HUES64 (cell line): ENCODE data around the gene MYLK2.

ENCODE experiments used
- H3K27ac ChIP-seq: 2 replicates; pipeline ENCODE4 v1.7.0; 2013; ENCODE audit warnings: low read depth, low read length, inconsistent platforms
- H3K27me3 ChIP-seq: 2 replicates; pipeline ENCODE4 v1.6.1; 2013; ENCODE audit warnings: mild to moderate bottlenecking, low read length; ENCODE audit not compliant: insufficient read depth
- H3K36me3 ChIP-seq: 2 replicates; pipeline ENCODE4 v1.6.1; 2013; ENCODE audit warnings: mild to moderate bottlenecking, low read length; ENCODE audit not compliant: insufficient read depth
- H3K4me1 ChIP-seq: 2 replicates; pipeline ENCODE4 v1.6.1; 2013; ENCODE audit warnings: mild to moderate bottlenecking, low read length, moderate library complexity; ENCODE audit not compliant: insufficient read depth
- H3K4me3 ChIP-seq: 2 replicates; pipeline ENCODE4 v1.5.1; 2013; ENCODE audit warnings: mild to moderate bottlenecking, low read length, moderate library complexity
- H3K9ac ChIP-seq: 2 replicates; pipeline ENCODE4 v1.6.1; 2013; ENCODE audit warnings: mild to moderate bottlenecking, low read depth, low read length
- H3K9me3 ChIP-seq: 2 replicates; pipeline ENCODE4 v1.6.1; 2013; ENCODE audit warnings: low read depth, low read length; ENCODE audit not compliant: insufficient read depth
- WGBS: fragments of 150-250, 120-280 bp; methylation state at CpG from one replicate; pipeline ENCODE4 v1.1.7; 2013; ENCODE audit warnings: missing lambda C conversion rate; 5-methylcytosine and 5-hydroxymethylcytosine counted together

The MYLK2 gene

DNA sequence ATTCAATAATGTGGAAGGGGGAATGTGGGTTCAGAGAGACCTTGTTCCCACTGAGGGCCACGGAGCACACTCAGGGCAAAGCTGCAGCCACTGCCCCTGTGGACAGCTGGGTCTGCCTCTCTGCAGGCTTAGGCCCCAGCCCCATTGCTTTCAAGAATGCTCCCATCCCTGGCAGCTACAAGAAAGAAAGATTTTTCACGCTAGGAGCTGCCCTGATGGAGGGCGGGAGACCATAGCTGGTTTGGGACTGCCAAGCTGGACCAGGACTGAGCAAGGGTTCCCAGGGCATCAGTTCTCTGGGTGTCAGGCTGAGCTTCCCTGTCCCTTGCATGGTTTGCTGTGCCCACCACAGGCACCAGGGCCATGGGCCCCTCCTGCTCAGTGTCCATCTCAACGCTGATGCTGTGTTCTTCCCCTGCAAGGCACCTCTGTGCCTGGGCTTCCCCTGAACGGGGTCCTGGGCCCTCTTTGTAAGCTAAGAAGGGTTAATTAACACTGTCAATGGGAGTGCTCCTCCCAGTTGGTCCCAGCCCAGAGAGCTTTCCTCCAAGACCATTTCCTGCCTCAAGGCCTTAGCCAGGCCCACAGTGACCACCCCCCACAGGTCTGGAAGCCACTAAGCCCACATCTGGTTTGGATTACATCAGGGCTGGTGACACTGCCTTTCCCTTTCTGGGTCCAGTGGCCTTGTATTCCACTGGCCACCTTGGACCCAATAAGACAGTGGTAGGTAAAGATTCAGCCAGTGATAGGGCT, 17.9 kb downstream of the MYLK2 start:
- H3K36me3 ChIP-seq = no peaks in the 10 kb centered on the region
- 74% methylated on average over 5 of the region's 5 CpGs for WGBS
- no peak overlapping the region for H3K4me3 ChIP-seq
- no peak overlapping the region for H3K9ac ChIP-seq
- H3K27ac ChIP-seq = no peak overlapping the region
- no peaks in the 10 kb centered on the region for H3K9me3 ChIP-seq
- no peaks in the 10 kb centered on the region for H3K27me3 ChIP-seq
- peaks cover 19% of the 10 kb centered on the region; the same call in 1 of the 2 replicates for H3K4me1 ChIP-seq

DNA sequence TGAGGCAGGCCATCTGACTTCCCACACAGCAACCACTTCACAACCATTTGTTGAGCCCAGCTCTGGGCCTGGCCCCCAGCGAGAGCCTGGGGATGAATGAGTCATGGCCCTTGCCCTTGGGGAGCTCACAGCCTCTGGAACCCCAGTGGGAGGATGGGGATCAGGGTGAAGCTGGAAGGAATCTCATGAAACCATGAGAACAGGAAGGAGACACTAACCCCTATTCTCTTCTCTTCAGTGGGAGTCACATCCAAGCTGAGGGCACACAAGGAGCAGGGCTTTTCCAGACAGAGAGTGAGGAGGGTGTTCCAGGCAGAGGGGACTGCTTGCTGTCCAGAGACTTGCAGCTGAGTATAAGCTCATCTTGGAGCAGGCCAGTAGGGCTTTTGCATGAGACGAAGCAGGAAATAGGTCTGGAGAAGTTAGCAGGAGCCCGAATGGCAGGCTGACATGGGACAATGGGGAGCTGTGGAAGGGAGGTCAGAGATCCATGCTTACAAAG, 18.8 kb downstream of the MYLK2 start:
- no peaks in the 10 kb centered on the region for H3K36me3 ChIP-seq
- no peak overlapping the region for H3K27ac ChIP-seq
- WGBS = 68% methylated on average over 3 of the region's 3 CpGs
- no peak overlapping the region for H3K4me3 ChIP-seq
- no peak overlapping the region for H3K9ac ChIP-seq
- peaks cover 27% of the 10 kb centered on the region for H3K4me1 ChIP-seq
- no peaks in the 10 kb centered on the region for H3K9me3 ChIP-seq
- H3K27me3 ChIP-seq = no peaks in the 10 kb centered on the region

DNA sequence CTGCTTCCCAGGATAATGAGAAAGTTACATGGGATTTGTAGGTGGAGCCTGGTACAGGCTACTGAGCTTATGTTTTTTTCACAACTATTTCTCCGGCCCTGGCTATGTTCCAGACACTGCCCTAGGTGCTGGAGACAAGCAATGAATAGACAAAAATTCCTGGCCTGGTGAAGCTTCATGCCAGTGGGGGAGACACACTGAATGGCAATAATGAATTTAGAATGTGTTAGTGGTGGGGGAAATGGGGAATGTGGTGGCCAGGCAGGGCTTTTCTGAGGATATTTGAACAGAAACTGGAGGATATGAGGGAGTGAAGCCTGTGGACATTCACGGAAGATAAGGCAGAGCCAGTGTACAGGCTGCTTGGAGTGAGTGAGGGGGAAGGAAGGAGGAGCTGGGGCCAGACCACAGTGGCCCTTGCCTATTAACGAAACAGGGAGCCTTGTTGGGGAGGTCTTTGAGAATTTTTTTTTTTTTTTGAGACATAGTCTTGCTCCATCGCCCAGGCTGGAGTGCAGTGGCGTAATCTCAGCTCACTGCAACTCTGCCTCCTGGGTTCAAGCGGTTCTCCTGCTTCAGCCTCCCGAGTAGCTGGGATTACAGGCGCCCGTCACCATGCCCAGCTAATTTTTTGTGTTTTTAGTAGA, 19.6 kb downstream of the MYLK2 start:
- no peaks in the 10 kb centered on the region for H3K36me3 ChIP-seq
- H3K4me3 ChIP-seq = no peak overlapping the region
- H3K27ac ChIP-seq = no peak overlapping the region
- no peaks in the 10 kb centered on the region for H3K27me3 ChIP-seq
- no peak overlapping the region for H3K9ac ChIP-seq
- 95% methylated on average over 9 of the region's 9 CpGs for WGBS
- no peaks in the 10 kb centered on the region for H3K9me3 ChIP-seq
- H3K4me1 ChIP-seq = peaks cover 29% of the 10 kb centered on the region

DNA sequence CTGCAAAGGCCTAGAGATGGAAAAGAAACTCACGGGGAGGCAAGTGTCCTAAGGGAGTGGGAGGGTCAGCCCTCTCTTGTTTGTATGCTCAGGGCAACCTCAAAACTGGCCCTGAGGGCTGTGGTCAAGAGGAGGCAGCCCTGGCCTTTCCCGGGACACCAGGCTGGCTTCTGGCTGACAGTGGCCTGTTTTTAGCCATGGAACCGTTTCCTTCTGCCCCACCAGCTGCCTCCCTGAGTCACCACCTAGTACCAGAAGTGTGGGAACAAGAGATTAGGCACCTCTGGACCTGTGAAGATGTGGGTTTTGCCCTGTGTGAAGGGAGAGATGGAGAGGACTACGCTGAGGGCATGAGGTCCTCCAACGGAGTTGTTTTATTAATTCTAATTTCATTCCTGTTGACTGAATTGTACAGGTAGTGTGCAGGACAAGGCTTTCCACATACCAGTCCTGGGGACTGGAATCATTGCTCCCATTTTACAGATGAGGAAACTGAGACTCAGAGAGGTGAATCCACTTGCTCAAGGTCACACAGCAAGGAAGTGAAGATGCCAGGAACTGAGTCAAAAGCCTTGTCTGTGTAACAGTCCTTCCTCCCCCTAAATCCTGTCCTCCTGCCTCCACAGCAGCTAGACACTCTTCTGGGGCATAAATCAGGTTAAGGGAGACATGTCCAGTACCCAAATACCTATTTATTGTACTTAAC, 20.8 kb downstream of the MYLK2 start:
- peaks cover 28% of the 10 kb centered on the region for H3K4me1 ChIP-seq
- no peaks in the 10 kb centered on the region for H3K36me3 ChIP-seq
- H3K4me3 ChIP-seq = no peak overlapping the region
- no peaks in the 10 kb centered on the region for H3K27me3 ChIP-seq
- no peak overlapping the region for H3K27ac ChIP-seq
- no peak overlapping the region for H3K9ac ChIP-seq
- no peaks in the 10 kb centered on the region for H3K9me3 ChIP-seq
- 92% methylated on average over 5 of the region's 5 CpGs for WGBS

DNA sequence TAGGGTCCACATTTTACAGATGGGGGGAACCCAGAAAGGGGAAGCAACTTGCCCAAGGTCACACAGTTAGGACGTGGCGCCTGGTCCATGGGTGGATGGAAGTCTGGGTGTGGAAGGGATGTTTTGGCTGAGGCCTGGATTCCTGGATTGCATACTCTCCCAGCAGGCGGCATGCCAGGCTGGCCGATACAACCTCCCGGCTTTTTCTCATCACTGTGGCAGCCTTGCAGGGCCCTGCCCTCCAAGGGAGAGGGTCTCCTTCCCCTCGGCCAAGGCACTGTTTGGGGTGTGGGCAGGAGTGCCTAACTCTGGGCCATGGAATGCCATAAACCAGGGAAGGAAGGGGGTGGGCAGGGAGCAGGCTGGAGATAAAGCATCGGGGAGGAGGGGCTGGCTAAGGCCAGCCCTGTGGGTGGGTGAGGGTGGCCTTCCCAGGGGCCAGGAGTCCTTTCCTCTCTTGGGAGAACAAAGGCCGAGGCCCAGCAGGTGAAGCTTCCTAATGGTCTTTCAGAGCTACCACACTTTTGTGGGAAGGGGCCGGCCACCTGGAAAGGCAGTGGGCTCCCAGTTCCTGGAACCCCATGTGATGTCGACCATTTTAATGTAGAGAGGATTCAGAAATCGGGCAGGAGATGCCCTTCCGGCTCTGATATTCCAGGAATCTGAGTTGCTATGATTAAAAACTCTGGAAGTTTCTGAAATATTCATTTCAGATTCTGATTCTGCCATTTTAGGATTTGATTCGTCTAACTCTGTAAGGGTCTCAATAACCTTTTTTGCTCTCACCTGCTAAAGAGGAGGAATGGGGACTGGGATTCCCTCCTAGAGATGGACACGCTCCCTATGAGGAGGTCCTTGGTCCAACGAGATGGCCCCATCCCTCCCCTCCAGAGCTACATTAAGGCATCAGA, 22.0 kb downstream of the MYLK2 start:
- Histone ChIP-seq H3K27ac (no peak overlapping the region), H3K27me3 (no peaks in the 10 kb centered on the region), H3K36me3 (no peaks in the 10 kb centered on the region), H3K4me1 (peaks cover 30% of the 10 kb centered on the region), H3K9me3 (no peaks in the 10 kb centered on the region), H3K4me3 (no peak overlapping the region), H3K9ac (no peak overlapping the region)
- 80% methylated on average over 15 of the region's 15 CpGs for WGBS

DNA sequence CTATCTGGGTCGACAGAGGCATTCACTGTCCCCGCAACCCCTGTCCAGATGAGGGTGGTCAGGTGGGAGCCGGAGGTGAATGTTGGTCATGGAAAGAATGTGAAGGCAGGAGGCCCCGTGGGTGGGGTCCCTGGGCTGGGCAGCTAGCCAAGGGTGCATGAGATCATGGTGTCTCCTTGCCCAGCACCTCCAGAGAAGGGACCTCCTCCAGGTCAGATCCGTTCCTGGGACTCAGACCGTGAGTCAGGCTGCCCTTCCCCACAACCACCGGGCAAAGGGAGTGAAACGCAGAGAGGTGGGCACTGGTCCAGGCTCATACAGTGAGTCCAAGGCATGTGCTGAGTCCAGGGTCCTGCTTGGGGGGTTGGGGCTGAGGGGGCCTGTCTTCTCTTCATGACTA, 22.8 kb downstream of the MYLK2 start:
- peaks cover 27% of the 10 kb centered on the region for H3K4me1 ChIP-seq
- WGBS = 93% methylated on average over 8 of the region's 8 CpGs
- H3K9ac ChIP-seq = no peak overlapping the region
- no peaks in the 10 kb centered on the region for H3K27me3 ChIP-seq
- H3K36me3 ChIP-seq = no peaks in the 10 kb centered on the region
- H3K27ac ChIP-seq = no peak overlapping the region
- no peak overlapping the region for H3K4me3 ChIP-seq
- no peaks in the 10 kb centered on the region for H3K9me3 ChIP-seq

DNA sequence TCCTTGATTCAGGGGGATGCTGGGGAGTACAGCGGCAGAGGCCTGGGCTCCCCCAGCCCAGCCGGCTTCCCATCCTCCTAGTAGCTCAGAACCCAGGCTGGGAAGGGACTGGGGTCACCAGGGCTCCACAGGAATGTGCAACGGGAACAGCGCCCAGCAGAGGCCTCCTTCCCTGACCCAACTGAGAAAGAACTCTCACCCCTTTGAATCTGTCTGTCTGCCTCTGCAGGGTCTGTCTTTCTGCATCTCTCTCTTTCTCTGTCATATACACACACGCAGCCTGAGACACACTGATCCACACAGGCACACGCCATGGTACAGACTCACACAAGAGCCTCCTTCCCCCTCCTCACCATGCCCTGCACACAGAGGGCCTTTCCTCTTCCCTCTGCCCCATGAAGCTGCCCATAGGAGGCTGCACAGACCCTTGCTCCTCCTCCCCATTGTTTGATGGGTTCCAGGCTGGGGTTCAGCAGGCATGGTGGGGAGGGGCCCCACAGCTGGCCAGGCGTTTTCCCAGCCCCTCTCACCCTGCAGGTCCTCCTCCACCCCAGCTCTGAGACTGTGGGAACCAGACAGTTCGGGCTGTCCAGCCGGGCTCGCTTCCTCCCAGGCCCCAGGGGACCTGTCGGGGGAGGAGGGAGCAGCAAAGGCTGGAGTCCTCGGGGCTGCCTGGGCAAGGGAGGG, 23.5 kb downstream of the MYLK2 start:
- peaks cover 20% of the 10 kb centered on the region for H3K4me1 ChIP-seq

DNA sequence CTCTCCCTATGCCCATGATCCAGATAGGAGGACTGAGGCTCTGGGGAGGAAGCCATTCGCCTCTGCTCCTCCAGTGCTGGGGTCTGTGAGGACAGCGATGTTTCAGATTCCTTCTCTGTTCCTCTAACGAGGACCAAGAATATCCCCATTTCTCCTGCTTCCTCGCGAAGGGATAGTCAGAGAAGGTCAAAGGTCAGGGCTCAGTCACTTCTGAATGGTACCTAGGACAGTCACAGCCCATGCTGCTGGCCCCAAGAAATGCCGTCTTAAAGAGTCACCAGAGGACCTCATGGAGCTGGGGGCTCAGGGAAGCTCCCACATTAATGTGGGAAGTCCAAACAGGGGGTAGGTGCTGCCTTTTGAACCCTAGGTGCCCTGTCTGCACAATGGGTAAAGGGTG, 24.1 kb downstream of the MYLK2 start:
- Histone ChIP-seq H3K27ac (no peak overlapping the region), H3K36me3 (no peaks in the 10 kb centered on the region), H3K27me3 (no peaks in the 10 kb centered on the region), H3K4me3 (no peak overlapping the region), H3K4me1 (peaks cover 15% of the 10 kb centered on the region), H3K9ac (no peak overlapping the region), H3K9me3 (no peaks in the 10 kb centered on the region)
- 79% methylated on average over 6 of the region's 6 CpGs for WGBS

More for the DNA sequence above, 23.5 kb downstream of the MYLK2 start:
- H3K9ac ChIP-seq = no peak overlapping the region
- H3K4me3 ChIP-seq = no peak overlapping the region
- no peaks in the 10 kb centered on the region for H3K27me3 ChIP-seq
- no peaks in the 10 kb centered on the region for H3K36me3 ChIP-seq
- 47% methylated on average over 12 of the region's 12 CpGs for WGBS
- H3K9me3 ChIP-seq = no peaks in the 10 kb centered on the region
- no peak overlapping the region for H3K27ac ChIP-seq

DNA sequence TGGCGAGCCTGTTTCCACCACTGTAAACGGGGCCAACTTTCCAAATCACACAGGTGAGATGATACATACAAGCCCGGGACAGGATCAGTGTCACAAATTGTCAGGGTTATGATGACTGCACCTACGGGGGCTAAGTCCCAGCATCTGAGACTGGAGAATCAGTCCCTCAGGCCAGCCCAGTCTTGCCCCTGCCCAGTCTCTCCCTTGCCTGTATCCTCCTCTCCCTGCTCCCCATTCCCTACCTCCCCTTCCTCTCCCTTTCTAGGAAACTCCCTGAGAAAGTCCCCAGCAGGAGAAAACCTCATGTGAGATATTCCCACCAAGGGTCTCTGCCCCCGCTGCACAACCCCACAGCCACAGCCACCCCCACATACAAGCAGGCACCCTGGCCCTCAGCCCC, 24.7 kb downstream of the MYLK2 start:
- H3K27ac ChIP-seq = no peak overlapping the region
- no peaks in the 10 kb centered on the region for H3K36me3 ChIP-seq
- H3K9me3 ChIP-seq = no peaks in the 10 kb centered on the region
- H3K4me1 ChIP-seq = peaks cover 15% of the 10 kb centered on the region
- WGBS = 93% methylated on average over 5 of the region's 5 CpGs
- H3K4me3 ChIP-seq = no peak overlapping the region
- no peak overlapping the region for H3K9ac ChIP-seq
- peaks cover 4% of the 10 kb centered on the region; the same call in 1 of the 2 replicates for H3K27me3 ChIP-seq

DNA sequence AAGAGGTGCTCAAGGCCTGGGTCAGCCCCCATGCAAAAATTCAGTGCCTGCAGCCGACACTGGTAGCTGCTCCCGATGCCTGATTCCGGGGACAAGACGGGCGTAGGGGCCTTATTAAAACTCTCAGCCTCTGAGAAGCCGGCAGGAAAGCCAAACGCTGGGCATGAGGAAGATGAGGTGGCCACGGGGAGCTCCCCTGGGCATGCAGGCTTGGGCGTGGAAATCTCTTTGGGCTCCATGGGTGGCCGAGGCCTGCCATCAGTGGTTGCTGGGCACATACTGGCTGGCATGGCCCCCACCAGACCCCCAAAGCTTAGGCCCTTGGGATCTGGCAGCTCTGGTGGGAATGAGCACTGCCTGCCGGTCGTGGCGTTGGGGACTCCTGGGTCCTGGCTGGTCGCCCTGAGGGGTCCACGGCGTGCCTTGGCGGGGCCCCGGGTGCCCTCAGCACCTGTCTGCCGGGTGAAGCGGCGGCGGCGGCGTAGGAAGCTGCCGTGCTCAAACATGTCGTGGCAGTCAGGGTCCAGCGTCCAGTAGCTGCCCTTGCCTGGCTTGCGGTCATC, 25.7 kb downstream of the MYLK2 start:
- H3K27ac ChIP-seq = no peak overlapping the region
- no peak overlapping the region for H3K4me3 ChIP-seq
- peaks cover 15% of the 10 kb centered on the region for H3K4me1 ChIP-seq
- WGBS = 94% methylated on average over 28 of the region's 28 CpGs
- no peaks in the 10 kb centered on the region for H3K9me3 ChIP-seq
- peaks cover 13% of the 10 kb centered on the region for H3K27me3 ChIP-seq
- H3K36me3 ChIP-seq = no peaks in the 10 kb centered on the region
- H3K9ac ChIP-seq = no peak overlapping the region
